Small intestine (tissue), 7 donors: ENCODE data around the gene PCED1A. TPM values are rescaled to one million over a fixed set of nuclear protein-coding genes. Genes with fewer than 3 reads are reported as not detected.

Source experiments
- DNase-seq, 2 donors: peaks; one replicate each; pipeline versions ENCODE4 v3.0.0 to v3.0.0-alpha.2; 2013
- FAIRE-seq: peaks from 2 replicates; lab custom pipeline; 2012; peaks lifted over from hg19 to GRCh38; lab: Jason Lieb, UNC
- H3K27ac ChIP-seq, 3 donors: one replicate each; pipeline ENCODE4 v1.5.1; 2013; ENCODE audit warnings: low read length in 2 of 3, mild to moderate bottlenecking in 2 of 3, control low read depth in 1 of 3, inconsistent platforms in 1 of 3, low read depth in 1 of 3, moderate library complexity in 1 of 3
- H3K27me3 ChIP-seq, 3 donors: one replicate each; pipeline ENCODE4 v1.6.1; 2013; ENCODE audit warnings: low read length in 3 of 3, inconsistent platforms in 1 of 3; ENCODE audit not compliant: control insufficient read depth in 3 of 3, insufficient read depth in 3 of 3
- H3K36me3 ChIP-seq, 3 donors: one replicate each; pipeline ENCODE4 v1.6.1; 2013; ENCODE audit warnings: low read length in 3 of 3, inconsistent platforms in 1 of 3, low read depth in 1 of 3, mild to moderate bottlenecking in 1 of 3, moderate library complexity in 1 of 3; ENCODE audit not compliant: control insufficient read depth in 3 of 3, insufficient read depth in 2 of 3
- H3K4me1 ChIP-seq, 3 donors: one replicate each; pipeline ENCODE4 v1.6.1; 2013; ENCODE audit warnings: low read length in 2 of 3, inconsistent platforms in 1 of 3, low read depth in 1 of 3, mild to moderate bottlenecking in 1 of 3, moderate library complexity in 1 of 3; ENCODE audit not compliant: control insufficient read depth in 3 of 3, insufficient read depth in 2 of 3
- H3K4me3 ChIP-seq, 3 donors: one replicate each; pipeline ENCODE4 v1.5.1; 2013; ENCODE audit warnings: low read length in 3 of 3, control low read depth in 1 of 3, inconsistent platforms in 1 of 3, low read depth in 1 of 3, mild to moderate bottlenecking in 1 of 3, moderate library complexity in 1 of 3
- H3K9me3 ChIP-seq, 2 donors: one replicate each; pipeline ENCODE4 v1.6.1; 2013; ENCODE audit warnings: low read depth in 1 of 2, low read length in 1 of 2; ENCODE audit not compliant: control insufficient read depth in 2 of 2, insufficient read depth in 1 of 2
- WGBS, 3 donors: extraction: QIAGEN DNeasy Blood & Tissue Kit; methylation state at CpG; one replicate each; pipeline ENCODE4 v1.1.7; 2013; 5-methylcytosine and 5-hydroxymethylcytosine counted together
- polyA plus RNA-seq, 4 donors: library from polyadenylated mRNA; stranded (reverse) in 3 of 4; unstranded in 1 of 4; fragments of 200-250 nt in 3 of 4; fragments of 120-200 nt in 1 of 4; gene quantifications; one replicate each; pipeline versions ENCODE4 v1.2.1 to v1.2.3, GENCODE V29; 2013
- donor health status: healthy with polysubstance abuse.
- donor health status: control.
- donor health status: control.
- donor health status: Bipolar disorder and iron deficiency.
- donor health status: healthy.

PCED1A gene
- polyA plus RNA-seq, 4 donors = 19.9 to 63.3 (median 37.2) TPM

GRCh38 chr20:2795451-2795850 lies 45.0 kb downstream of the PCED1A start:
- H3K27ac ChIP-seq = no peak overlapping the region
- WGBS, 3 donors = 71 to 82% (median 71%) methylated on average over 24 of the region's 24 CpGs
- no peaks in the 10 kb centered on the region for H3K9me3 ChIP-seq
- H3K27me3 ChIP-seq = peaks cover 8 to 25% (median 9%) of the 10 kb centered on the region in 3 donors
- no peak for FAIRE-seq
- no peak overlapping the region for H3K4me3 ChIP-seq
- H3K36me3 ChIP-seq = peaks cover 0 to 7% (median 0%) of the 10 kb centered on the region in 3 donors
- H3K4me1 ChIP-seq = peaks cover 0 to 2% (median 0%) of the 10 kb centered on the region in 3 donors
- DNase-seq = no peak

- H3K4me1 ChIP-seq = peaks cover 0 to 1% (median 0%) of the 10 kb centered on the region in 3 donors
- peaks cover 0 to 7% (median 0%) of the 10 kb centered on the region in 3 donors for H3K36me3 ChIP-seq
- DNase-seq (no peak), FAIRE-seq (no peak)
- no peaks in the 10 kb centered on the region for H3K9me3 ChIP-seq
- H3K4me3 ChIP-seq = no peak overlapping the region
- H3K27ac ChIP-seq = no peak overlapping the region
- 73 to 84% (median 74%) methylated on average over 11 of the region's 11 CpGs for WGBS, 3 donors
- peaks cover 4 to 22% (median 6%) of the 10 kb centered on the region in 3 donors for H3K27me3 ChIP-seq
These were observed 45.5 kb downstream of the PCED1A start for GRCh38 chr20:2794866-2795447.

- WGBS, 3 donors = 82 to 86% (median 84%) methylated on average over 23 of the region's 23 CpGs
- peaks cover 2 to 16% (median 3%) of the 10 kb centered on the region in 3 donors for H3K27me3 ChIP-seq
These were observed 46.2 kb downstream of the PCED1A start for GRCh38 chr20:2794202-2794748.

GRCh38 chr20:2793471-2793870 lies 47.0 kb downstream of the PCED1A start:
- 75 to 91% (median 88%) methylated on average over 6 of the region's 6 CpGs for WGBS, 3 donors
- Histone ChIP-seq H3K36me3 (peaks cover 0 to 7% (median 0%) of the 10 kb centered on the region in 3 donors), H3K9me3 (no peaks in the 10 kb centered on the region), H3K4me1 (no peaks in the 10 kb centered on the region), H3K27me3 (peaks cover 0 to 10% (median 0%) of the 10 kb centered on the region in 3 donors), H3K4me3 (no peak overlapping the region), H3K27ac (no peak overlapping the region)
- FAIRE-seq (no peak), DNase-seq (no peak)

More at GRCh38 chr20:2794202-2794748, 46.2 kb downstream of the PCED1A start:
- no peaks in the 10 kb centered on the region for H3K9me3 ChIP-seq
- H3K27ac ChIP-seq = no peak overlapping the region
- DNase-seq (no peak), FAIRE-seq (no peak)
- peaks cover 0 to 7% (median 0%) of the 10 kb centered on the region in 3 donors for H3K36me3 ChIP-seq
- no peak overlapping the region for H3K4me3 ChIP-seq
- no peaks in the 10 kb centered on the region for H3K4me1 ChIP-seq

Other genes starting within 250 kb of the PCED1A start
- 100 to 1,000 TPM in 2 of 4 donors, 10 to 100 TPM in 2; 47.2 to 162 (median 98.7) TPM for gene NOP56, start 188.0 kb downstream of the PCED1A start, polyA plus RNA-seq
- gene IDH3B, start 176.4 kb downstream of the PCED1A start, polyA plus RNA-seq = 100 to 1,000 TPM; 116 to 142 (median 129) TPM
- 1 to 10 TPM in 3 of 4 donors, under 1 TPM in 1; 0.67 to 7.4 (median 3.2) TPM for gene EBF4, start 147.9 kb downstream of the PCED1A start, polyA plus RNA-seq
- 10 to 100 TPM in 1 of 4 donors, 1 to 10 TPM in 1, under 1 TPM in 1, not detected in 1; 0.54 to 13.9 (median 1.8) TPM for gene CPXM1, start 40.0 kb downstream of the PCED1A start, polyA plus RNA-seq
- not detected for gene C20orf141, start 25.7 kb downstream of the PCED1A start, polyA plus RNA-seq
- gene TMEM239, start 24.3 kb downstream of the PCED1A start, polyA plus RNA-seq = not detected
- 10 to 100 TPM; 29.3 to 94.6 (median 51.6) TPM for gene VPS16, start 90 bp upstream of the PCED1A start, polyA plus RNA-seq
- 10 to 100 TPM in 2 of 4 donors, 1 to 10 TPM in 2; 7.4 to 48.1 (median 18.2) TPM for gene PTPRA, start 32.8 kb upstream of the PCED1A start, polyA plus RNA-seq
- under 1 TPM in 2 of 4 donors, not detected in 2; 0.15 to 0.83 TPM for gene GNRH2, start 203.0 kb upstream of the PCED1A start, polyA plus RNA-seq
- gene MRPS26, start 205.4 kb upstream of the PCED1A start, polyA plus RNA-seq = 10 to 100 TPM; 58.4 to 77.5 (median 66.9) TPM
- 10 to 100 TPM in 2 of 4 donors, 1 to 10 TPM in 2; 2.7 to 45.8 (median 20.9) TPM for gene OXT, start 231.0 kb upstream of the PCED1A start, polyA plus RNA-seq
- 1 to 10 TPM in 1 of 4 donors, under 1 TPM in 1, not detected in 2; 0.40 to 2.7 TPM for gene AVP, start 244.1 kb upstream of the PCED1A start, polyA plus RNA-seq